HG03520 (cell line): ENCODE data around the gene DTNA.

Experiments
- ATAC-seq: cut with Tn5 transposase; IDR thresholded peaks from one replicate; pipeline ENCODE4 v1.9.1; 2021; ENCODE audit warnings: mild to moderate bottlenecking, moderate library complexity; ENCODE audit not compliant: unreplicated experiment

Gene DTNA

DNA sequence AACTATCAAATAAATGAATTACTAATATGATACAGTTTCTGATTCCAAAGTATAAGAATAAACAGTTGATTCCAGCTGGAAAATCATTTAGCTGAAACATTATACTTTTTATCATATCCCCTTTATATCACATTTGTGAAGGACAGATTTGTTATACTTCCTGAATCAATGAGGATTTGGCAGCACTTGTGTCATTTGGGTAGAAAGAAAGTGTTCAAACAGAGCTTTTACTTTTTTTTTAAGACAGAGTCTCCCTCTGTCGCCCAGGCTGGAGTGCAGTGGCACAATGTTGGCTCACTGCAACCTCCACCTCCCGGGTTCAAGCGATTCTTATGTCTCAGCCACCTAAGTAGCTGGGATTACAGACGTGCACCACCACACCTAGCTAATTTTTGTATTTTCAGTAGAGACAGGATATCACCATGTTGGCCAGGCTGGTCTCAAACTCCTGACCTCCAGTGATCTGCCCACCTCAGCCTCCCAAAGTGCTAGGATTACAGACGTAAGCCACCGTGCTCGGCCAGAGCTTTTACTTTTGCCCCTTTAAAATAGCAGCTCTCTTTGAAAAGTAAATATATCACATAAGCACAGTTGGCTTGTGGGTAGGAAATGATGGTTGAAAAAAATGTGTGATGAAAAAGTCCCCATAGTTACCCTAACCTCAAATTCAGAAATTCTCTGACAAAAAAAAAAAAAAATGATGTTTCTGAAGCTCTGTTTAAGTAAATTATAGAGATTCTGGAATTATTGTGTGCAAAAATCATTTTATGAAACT is 95.2 kb downstream of the DTNA start:
- no peak for ATAC-seq

DNA sequence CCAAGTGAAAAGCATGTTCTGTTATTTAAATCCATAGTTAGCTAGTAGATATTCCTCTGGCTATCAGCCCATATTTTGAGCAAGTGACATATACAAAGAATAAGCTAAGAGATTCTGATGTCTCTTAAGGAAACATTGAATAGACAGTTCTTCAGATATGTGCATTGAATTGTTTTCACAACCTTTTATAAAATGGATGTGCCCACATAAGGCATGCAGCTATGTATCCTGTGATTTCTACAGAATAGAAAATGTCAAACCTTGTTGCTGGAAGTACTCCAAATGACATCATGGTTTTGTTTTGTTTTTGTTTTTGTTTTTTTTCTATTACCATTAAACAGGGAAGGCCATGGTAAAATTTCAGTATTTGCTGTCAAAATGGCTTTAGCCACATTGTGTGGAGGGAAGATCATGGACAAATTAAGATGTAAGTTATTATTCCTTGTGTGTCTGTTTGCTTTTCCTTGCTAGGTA is 95.8 kb downstream of the DTNA start:
- ATAC-seq, result no peak

DNA sequence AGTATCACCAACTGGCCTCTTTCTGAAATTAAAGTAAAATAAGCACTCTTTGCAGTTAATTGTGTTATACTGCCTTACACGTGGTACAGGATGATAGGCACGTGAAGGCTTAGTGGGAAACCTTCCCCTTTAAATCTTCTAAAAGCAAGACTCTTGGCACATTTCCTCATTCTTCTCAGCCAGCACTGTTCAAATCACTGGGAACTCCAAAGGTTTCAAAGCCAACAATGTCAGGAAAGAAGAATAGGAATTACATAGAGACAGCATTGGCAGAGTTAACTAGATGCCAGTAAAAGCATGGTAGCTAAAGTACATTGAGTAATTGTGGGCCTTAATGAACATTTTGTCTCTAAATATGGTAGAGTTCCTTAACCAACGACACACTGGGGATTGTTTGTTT is 96.4 kb downstream of the DTNA start:
- ATAC-seq, result no peak

DNA sequence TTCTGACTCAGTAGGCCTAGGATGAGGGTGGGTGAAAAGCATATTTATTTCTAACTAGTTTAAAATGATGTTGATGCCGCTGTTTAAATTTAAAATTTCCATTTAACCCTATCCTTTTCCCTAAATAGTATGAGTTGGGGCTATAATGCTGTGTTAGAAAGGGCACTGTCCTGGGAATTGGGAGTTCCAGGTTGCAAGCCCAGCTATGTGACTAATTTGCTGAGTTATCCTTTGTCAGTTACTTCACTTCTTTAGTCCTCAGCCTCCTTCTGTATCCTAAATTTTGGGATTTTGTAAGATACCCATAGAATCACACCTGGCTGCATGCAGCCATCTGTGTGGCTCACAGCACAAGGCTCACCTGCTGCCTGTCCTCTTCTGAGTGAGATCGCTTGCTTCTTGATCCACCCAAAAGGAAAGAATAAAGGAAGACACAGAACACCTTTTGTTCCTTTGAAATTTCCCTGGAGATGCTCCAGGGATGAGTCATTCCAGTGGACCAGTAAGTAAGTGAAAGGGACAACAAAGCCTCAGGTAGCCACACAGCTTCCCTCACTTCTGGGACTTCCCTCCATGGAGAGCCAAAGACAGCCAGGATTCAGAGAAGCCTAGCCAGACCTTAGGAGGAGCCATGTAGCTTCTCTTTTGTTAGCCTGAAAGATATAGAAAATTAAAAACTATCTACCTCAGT is 97.2 kb downstream of the DTNA start:
- ATAC-seq, result no peak

DNA sequence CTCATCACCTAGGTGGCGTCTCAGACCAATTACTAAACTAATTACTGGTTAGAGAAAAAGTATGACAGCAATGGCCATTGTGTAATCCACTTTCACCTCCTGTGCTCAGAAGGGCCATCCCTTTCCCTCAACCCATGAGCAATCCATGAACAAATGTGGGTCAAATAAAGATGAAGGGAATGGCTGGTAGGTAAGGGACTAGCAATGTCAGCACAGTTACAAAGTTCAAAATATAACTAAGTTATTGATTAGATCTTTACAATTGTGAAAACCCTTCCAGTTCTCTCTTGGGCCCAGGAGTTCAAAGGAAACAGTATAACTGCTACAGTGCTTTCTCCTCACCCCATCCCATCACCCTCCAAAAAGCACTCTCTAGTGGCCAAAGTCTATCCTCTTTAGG is 98.3 kb downstream of the DTNA start:
- no peak for ATAC-seq

DNA sequence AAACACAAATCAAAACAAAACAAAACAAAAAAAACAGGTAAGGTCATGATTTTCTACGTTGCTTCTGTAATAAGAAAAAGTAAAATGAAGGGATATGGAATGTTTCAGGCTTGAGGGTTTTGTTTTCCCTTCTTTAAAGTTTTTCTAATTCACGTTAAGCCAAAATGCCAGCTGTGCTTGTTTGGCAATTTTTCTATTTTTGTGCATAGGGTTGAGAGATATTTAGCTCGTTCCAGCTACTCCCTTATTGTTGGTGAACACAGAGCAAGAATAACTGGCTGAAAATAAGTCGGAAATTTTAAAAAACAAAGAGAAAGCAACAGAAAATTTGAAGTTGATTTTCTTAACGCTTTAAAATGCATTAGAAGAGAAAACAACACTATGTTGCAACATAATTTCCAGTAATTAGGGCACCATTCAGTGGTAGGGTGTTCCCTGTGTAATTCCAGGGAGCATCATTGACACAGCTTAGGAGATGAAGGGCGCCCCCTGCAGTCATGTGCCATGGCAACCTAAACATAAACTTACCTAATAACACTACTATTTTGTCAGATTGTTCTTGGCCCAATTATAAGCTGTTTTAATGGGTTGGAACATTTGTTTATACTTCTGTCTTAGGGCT is 99.5 kb downstream of the DTNA start:
- ATAC-seq, result no peak

DNA sequence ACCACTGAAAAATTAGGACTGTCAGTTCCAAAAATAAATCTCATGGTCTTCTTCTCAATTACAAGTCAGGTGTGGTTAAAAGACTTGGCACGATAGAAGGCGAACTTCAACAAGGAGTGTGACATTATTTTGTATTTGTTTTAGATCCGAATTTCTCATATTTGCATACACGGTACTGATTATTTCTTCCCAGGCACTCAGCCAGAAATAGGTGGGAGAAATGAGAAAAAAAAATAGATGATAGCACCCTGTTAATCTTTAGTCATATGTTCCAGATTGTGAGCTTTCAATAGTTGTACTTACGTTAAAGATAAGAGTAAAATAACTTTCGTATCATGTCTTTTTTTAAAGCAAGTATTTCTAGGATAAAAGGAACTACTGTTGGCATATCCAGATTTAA is 106.1 kb downstream of the DTNA start:
- ATAC-seq, result no peak

DNA sequence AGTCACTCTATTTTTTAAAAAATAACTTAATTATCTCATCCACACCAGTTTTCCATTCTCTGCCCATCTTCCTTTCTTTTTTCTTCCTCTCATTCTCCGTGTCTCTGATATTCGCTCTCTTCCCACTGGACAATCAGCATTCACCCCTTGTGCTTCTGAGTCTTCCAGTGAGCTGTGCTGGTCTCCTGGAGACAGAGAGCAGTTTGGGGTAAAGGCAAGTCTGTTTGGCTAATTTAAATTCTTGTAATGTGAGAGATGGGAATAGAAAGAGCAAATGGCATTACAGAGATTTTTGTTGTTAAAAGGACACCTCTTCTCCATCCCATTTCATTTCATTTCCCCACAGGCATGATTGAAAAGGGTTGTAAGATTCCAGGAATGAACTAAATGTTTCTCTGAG is 107.5 kb downstream of the DTNA start:
- ATAC-seq, result no peak

DNA sequence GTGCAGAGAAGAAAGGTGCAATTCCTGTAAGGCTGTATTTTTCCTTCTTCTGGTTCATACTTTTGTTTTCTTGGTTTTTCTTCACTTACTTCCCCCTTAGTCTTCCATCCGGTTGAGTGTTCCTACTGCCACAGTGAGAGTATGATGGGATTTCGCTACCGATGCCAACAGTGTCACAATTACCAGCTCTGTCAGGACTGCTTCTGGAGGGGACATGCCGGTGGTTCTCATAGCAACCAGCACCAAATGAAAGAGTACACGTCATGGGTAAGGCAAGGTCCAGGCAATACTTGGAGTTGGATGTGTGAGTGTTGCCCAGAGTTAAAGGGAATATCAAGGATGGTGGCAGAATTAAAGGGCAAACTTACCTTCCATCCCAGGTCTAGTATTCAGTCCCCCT is 108.0 kb downstream of the DTNA start:
- no peak for ATAC-seq

DNA sequence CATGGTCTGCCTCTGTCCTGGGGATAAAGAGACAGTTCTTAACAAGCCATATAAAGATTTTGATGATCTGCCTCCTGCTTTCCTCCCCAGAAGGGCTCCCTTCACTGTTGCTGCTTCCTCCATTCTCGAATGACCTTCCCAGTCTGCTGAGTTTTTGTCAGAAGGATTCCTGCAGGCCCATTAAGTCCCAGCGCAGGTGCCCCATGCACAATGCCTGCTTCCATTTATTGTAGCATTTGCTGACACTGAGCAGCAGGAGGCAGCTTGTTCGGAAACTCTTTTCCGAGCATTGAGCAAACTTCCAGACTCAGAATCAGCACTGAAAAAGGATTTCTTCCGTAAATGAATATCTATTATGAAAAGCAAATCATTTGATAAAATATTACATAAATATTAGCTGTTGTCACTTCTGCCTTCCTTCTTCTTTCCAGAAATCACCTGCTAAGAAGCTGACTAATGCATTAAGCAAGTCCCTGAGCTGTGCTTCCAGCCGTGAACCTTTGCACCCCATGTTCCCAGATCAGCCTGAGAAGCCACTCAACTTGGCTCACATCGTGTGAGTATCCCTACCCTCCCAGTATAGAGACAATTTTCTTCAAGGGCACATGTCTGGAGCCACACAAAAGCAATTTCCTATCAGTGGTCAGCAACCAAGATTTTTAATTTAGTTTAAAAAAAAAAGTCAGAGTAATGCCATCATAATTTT is 110.4 kb downstream of the DTNA start:
- no peak for ATAC-seq

DNA sequence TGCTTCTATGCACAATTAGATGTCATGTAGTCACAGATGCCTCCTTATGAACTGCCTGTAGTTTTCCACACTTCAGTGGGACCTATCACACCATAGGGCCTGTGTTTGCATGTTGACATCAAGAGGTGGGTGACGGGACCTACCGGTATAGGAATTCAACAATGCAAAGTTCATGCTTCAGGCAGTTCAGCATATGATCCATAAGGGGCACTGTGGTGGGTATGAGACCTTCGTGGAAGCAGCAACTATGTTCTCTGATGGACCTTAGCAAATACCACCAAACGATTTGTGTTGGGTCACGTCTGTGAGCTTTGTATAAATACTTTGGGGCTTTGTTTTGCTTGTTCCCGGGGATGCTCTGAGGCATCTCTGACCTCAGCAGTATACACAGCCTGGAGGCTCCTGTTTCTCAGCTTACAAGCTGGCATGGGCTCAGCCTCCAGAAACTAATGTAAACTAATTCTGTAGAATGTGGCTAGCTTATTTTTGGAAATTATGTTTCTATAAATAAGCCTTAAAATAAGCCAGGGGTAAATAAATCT is 111.6 kb downstream of the DTNA start:
- ATAC-seq, result no peak

DNA sequence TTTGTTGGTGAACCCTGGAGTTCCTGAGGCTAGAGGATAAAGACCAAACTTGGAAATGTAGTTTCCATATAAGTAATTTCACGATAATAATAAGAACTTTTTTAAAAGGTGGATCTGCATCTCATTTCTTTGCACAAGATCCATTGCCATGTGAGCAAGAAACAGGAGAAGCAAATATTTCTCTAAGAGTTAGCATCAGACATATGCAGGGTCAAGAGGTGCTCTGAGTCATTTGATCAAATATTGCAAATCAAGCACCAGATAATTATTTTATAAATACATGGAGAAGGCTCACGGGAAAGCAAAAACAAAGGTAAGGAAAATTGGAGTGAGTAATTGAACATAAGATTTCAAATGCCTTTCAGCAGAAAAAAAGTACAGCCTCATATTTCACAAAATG is 118.0 kb downstream of the DTNA start:
- ATAC-seq, result no peak

DNA sequence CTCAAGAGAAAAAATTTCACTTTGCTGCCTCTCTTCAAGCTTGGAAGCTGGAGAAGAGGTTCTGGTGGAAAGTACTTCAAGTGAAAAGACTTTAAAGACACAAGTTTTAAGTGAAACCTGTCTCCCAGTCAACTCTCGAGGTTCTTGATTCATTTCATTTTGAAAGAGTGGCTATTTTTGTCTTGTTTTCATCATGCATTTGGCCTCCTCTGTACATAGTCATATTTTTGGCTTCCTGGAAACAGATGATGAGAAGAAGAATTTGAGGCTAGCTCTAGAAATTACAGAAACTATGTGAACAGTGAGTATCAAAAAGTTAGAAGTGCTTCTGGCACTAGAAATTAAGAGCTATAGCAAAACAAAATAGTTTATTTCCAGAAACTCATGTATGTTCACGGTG is 124.8 kb downstream of the DTNA start:
- peak; percentile 53 for ATAC-seq

DNA sequence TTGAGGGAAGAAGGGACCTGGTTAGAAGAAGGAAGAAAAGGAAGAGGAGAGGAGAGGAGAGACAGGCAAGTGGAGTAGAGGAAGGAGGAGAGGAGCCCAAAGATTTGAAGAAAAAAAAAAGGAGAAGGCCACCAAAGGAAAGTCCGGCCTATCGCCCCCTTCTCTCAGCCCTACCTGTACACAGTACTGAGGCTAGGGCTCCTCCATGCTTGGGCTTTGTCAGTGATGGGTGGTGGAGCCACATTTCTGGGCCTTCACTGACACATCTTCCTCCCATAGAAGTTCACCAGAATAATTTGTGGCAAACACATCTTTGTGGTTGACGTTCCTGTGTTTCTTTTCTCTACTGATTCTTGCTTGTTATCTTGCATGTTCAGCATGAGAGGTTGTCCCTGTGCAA is 125.4 kb downstream of the DTNA start:
- ATAC-seq, result no peak

DNA sequence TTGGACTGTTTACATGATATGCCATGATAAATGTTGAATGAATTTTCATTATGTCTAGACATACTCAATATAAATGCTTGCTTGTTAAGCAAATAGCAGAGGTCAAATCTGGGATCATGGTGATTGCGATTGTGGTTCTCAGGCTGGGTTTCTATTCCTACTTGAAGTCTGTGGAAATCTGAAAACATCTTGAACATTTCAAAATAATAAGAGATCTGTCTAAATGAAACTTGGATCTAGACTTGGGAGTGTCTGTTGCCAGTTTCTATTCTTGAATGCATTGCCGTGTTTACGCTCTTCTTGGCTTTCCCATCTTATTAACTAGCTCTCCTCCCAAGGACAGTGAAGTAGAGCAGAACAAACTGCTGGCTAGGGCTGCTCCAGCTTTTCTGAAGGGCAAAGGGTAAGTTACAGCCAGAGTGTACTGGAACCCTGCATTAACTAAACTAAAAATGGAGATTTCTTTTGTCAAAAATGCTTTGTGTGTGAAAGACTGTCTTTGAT is 127.7 kb downstream of the DTNA start:
- no peak for ATAC-seq

DNA sequence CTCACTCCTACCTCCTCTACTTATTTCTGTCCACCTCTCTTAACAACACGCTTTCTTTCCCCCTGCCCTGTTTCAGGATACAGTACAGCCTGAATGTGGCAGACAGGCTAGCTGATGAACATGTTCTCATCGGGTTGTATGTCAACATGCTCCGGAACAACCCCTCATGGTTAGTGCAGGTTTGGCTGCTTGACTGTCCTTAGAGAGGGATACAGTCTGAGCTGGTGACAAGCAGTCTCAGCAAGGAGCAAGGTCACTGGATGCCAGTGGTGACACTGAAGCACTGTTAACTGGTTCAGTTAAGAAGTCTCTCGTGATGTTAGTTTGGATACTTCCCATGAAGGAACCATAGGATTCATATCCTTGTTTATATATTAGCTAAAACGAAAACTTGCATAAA is 128.6 kb downstream of the DTNA start:
- no peak for ATAC-seq

DNA sequence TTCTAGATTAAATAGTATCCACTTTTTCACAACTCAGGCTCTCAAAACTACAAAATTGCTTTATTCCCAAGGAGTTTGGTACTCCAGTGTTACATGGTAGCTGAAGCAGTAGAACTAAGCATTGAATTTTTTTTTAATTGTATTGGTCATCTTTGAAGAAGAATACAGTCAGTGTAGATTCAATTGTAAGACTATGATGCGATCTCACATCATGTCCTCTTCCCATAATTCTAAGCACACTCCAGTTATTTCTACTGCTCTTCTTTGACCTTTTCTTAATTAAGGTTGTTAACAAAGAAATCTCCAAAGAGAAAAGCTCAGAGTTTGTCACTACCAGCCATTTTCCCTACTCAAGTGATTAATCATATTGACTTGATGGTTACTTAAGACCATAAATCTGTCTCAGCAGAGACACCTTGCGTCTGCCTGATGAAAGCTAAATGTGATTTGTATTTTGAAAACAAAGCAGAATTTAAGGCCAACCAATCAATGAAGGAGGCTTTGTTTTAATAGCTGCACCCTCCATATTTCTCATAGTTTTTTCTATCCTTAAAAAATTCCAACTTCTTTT is 130.2 kb downstream of the DTNA start:
- ATAC-seq, result no peak

DNA sequence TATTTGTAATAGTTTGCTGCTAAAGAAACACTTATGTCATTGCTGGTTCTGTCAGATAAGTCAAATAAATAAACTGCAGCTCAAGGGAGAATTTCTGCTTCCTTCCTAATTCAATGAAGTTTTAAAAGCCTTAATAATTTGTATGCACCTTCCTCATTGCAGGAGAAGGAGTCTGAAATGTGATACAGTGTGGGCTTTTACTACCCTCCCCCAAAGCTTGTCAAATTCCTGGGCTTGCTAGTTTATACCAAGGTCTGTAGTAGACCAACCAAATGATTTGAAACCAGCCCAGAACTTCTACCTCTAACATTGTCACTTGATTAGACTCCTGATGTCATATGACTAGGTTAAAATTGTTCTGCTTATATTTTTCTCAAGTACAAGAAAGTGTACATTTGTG is 131.8 kb downstream of the DTNA start:
- no peak for ATAC-seq

DNA sequence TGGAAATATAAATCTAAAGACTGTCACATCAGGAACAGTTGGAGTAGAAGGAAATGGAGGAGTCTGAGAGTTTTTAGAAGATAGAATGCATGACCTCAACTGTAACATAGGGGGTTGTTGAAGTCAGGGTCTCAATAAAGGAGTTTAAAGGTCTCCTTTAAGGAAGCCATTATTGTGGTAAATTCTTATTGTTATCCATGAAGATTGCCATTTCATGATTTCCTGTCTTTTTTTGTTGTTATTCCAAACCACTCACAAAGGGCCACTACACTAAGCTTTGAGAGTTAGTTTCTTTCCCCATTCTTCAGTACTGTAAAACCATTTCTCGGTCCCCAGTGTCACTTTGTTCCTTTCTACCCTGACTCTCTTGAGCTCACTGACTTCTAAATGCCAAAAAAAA is 134.0 kb downstream of the DTNA start:
- no peak for ATAC-seq

DNA sequence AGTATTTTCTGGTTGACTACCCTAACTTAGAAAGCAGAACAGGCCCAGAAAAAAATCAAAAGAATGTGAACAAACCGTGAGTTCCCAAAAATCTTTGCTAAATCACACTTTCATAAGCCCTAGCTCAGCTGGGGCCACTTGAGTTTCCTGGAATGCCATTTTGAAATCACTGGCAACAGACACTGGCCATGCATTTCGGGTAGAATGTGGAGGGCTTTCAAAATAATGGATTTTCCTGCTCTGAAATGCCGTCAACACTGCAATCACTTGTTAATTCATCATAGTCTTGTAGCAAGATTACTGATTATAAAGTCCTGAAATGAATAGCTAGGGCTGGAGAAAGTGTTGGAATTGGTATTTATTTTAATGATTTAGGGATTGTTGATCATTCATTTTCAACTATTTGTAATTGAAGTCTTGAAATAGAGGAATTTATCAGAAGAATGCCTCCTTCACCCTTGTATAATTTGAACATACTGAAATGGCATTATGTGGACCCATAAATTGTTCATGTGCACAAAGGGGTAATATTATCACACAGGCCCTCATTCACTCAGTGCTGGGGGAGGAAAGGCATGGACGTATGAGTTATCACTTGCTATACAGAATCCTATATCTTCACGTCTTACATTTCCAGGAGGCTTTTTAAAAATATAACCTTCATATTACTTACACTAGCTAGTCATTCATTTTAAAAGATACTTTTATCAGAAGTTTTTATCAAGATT is 134.8 kb downstream of the DTNA start:
- ATAC-seq, result no peak
